HG02759 (cell line): ENCODE results near the gene RXRA.
A peak's percentile ranks its signal among the peaks of the same experiment; 100 is the strongest.

Source experiments
- ATAC-seq: cut with Tn5 transposase; IDR thresholded peaks from one replicate; pipeline ENCODE4 v1.9.1; 2021; ENCODE audit warnings: mild to moderate bottlenecking, moderate library complexity; ENCODE audit not compliant: unreplicated experiment

RXRA gene

DNA sequence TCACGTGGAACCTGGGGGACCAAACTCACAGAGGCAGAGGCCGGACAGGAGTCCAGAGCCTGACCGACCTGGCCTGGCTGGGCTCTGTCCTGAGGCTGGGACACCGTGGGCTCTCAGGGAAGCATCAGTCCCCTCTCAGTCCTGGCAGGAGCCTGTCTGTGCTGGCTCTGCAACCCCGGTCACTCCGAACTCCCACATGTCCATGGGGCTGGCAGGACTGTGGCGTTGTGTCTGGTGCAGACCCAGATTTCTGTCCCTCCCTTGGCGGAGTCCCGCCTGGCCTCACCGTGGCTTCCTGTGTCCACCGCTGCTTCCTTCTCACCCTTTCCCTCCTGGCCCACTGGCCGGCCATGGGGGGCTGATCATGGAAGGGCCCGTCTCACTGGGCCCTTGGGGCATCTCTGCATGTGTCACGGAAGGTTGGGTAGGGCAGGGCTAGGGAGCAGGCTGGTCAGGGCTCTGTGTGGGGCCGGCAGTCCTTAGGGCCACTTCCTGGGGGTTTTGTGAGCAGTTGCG lies 68.8 kb downstream of the RXRA start:
- no peak for ATAC-seq

DNA sequence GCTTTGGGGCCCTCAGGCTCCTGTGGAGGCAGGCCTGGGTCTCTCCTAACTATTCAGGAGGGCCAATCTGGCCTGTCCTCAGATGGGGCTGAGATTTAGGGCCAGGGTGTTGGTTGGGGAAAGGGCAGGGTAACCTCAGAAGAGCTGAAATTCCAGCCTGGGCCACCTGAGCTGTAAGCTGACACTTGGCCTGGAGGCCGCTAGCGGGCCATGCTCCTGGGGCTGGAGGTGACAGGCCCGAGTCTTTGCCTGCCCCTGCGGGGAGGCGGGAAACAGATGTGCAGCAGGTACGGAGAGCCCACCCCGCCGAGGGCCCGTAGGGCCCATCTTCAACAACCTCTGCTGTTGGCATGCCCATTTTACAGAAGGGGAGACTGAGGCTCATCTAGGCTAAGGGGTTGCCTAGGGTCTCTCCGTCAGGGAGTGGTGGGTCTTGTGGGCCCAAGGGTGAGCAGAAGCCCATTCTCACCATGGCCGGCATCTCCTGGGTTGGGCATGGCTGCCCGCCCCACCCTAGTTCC lies 69.5 kb downstream of the RXRA start:
- no peak for ATAC-seq

DNA sequence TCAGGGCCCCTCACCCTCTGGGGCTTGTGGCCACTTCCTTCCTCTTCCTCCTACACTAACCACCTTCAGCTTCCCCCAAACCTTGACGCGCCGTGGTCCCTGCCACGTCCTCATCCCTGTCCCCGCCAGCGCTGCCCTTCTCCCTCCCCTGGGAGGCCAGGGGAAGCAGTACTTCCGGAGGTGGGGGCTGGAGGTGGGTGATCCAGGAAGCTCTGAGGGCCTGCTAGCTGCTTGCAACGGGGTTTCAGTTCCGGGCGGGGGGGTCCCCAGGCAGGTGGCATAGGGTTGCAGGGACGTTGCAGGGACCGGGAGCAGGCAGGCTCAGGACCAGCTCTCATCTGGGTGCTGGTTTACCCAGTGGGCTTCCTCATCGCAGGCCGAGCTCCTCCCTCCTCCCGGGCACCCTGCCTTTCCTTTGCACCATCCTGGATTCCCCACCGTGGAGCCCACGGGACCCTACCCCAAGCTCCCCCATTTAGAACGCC lies 70.0 kb downstream of the RXRA start:
- peak; percentile 36 for ATAC-seq

DNA sequence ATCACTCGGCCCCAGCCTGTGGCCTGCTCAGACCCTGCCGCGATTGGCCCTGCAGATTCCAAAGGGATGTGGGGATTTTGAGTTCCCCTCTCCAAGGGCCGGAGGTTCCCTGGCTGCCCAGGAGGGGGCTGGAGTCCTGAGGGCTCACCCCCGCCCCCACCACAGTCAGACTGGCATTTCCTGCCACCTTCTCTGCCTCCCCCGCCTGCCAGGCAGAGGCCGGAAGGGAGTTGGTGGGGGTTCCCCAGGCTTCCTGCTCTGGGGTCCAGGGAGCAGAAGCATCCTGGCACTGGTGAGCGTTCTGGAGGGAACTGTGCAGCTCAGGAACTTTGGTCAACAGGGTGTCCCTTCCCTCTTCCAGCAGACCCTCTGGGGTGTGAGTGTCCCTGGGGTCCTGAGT lies 70.6 kb downstream of the RXRA start:
- no peak for ATAC-seq

DNA sequence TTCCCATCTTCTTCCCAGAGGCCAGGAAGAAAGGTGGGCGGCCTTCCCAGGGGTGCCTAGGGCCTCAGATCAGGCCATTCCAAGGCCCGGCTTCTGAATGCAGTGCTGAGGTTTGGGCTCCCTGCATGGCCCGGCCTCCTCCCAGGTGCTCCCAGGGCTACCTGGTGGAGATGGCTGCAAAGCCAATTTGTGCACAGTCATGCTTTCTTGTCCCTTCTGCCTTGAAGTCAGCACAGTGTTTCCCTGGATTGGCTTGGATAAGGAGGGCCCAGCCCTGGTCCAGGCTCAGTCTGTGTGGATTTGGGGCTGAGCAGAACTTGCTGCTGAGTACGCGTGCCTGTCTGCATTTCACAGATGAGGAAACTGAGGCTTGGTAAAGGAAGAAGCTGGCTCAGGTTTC lies 72.5 kb downstream of the RXRA start:
- ATAC-seq, result no peak

DNA sequence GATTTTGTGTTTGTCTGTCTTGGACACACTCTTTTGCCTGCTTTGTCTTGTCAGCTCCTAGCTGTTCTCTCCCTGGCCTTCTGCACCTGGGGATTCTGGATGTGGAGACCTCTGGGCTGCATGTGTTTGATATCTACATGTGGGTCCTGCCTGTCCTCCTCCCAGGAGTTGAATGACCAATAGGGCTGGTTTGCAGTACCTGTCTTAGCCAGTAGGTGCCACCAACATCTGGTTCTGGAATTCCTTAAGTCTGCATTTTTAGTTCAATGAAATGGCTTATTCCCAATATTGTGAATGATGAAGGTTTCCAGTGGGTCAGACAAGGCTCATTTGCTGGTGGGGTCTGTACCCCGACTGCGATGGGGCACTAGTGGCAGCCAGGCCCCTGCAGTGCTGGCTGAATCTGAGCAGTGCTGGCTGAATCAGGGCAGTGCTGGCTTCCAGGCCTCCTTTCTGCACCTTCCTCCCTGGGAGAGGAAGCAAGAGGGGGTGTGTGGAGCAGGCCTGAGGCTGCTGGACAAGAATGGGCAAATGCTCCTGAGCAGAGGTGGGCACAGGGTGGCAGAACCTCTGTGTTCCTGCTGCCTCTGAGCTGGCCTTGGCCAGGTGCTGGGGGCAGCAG lies 73.3 kb downstream of the RXRA start:
- no peak for ATAC-seq

DNA sequence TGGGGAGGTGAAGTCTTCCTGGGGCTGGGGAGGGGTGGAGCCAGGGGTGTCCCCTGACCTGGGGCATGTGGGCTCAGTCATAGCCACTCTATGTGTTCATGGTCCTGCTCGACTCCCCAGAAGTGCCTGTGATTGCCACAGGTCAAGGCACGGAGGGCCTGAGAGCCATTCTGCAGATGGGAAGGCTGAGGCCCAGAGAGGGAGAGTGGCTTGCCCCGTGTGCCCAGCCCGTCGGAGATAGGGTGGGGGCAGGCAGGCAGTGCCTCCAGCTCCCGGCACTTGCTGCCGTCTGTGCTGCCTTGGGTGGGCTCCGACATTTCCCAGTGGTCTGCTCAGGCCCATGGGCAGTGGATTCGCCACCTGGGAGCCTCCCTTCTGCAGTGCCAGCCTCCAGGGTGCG lies 74.0 kb downstream of the RXRA start:
- no peak for ATAC-seq

DNA sequence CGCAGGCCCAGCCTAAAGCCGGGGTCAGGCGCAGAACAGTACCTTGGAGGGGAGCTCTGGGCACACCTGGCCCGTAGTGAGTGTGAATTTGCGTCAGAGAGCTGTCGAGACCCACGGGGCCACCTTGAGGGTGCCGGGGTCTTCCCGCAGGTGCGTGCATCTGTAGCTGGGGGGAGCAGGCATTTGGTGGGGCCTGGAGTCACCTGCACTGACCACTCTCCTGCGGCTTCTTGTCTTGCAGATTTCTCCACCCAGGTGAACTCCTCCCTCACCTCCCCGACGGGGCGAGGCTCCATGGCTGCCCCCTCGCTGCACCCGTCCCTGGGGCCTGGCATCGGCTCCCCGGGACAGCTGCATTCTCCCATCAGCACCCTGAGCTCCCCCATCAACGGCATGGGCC lies 75.1 kb downstream of the RXRA start:
- ATAC-seq, result no peak

DNA sequence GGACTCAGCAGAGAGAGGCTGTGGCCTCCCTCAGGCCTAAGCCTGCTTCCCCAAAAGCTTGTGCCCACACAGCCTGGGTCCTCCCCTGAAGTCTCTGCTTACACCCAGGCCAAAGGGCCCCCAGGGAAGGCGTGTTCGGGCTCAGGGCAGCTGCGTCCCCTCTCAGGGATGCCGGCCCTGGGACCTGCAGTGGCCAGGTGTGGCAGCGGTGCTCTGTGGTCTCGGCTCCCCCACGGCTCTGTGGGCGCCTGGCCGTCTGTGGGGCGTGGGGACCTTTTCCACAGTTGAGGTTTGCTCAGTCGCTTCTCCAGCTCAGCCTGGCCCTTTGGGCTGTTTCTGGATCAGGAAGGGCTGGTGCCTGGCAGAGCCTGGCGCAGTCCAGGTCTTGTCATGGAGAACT lies 75.9 kb downstream of the RXRA start:
- no peak for ATAC-seq

DNA sequence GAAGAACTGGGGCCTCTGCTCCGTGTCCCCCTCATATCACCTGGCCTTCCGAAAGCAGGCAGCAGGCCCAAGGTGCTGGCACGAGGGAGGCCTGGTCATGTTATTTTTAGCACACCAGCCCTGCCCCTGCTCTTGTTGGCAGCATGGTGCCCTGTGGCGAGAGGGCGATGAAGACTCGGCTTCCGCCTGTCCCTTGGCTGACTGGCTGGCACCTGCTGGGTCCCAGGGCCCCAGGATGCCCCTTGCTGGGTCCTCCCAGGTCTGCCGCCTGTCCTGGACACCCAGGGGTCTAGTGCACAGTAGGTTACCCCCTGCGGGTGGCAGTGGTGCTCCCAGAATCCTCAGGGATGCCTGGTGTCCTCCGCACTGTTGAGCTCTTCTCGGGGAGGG lies 77.0 kb downstream of the RXRA start:
- no peak for ATAC-seq

DNA sequence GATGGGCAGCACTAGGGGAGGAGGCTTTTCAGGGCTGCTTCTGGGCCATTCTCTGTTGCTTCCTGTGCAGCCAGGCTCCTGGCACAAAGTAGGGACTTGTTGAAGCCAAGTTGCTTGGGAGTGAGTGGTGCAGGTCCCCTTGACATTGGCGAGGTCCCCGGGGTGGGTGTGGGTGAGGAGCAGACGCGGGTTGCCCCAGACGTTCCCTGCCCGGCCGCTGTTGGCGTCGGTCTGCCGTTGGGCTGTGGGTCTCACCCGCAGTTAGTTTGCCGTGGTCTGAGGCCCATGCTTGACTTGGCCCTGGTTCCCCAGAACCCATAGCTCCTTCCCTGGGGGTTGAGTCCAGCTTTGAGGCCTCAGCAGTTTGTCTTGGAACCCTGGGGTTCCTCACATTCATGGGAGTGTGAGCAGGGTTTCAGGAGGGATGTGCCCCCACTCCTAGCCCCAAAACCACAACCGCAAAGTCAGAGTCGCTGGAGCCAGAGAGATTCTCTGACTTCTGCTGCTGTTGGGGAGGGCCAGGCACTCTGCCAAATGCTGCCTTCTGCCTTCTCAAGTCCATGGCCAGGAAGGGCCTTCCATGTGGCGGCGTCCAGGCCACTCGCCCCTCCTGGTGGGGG lies 77.5 kb downstream of the RXRA start:
- ATAC-seq, result no peak

DNA sequence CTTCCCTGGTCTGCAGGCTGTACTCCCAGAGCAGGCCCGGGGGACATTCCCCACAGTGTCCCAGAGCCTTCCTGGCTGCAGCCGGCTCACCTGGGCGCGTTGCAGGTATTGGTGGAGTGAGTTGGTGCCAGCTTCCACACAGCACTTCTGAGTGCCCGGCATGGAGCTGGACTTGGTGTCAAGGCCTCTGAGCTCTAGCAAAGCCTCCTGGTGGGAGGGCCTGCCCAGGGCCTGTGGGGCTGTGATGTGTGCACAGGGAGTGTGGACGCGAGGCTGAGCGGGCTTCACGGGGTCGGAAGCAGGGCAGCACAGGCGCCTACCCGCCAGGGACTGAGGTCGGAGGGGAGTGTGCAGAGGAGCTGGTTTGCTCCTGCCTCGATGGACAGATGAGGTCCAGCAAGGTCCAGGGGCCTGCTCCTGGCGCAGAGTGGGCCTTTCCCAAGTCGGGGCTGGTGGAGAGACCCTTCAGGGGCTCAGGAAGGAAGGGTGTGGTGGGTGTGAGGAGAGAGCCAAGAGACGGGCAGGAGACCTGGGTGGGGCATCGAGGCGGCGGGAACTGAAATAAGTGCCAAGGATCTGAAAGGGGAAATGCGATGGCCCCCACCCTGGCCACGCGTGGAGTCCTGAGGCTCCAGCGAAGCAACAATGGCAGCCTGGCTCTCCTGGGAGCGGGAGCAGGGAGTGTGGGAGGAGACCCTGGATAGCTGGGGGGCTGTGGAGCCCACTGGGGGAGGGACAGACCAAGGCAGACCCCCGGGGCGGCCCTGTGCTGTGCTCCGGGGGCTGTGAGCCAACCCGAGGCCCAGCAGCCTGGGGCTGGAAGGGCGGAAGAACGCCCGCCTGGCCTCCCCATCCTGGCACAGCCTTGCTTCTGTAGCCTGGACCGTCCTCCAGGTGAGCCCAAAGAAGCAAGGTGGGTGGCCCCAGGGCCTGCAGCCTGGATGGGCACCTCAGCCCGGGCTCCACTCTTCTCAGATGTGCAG lies 78.4 kb downstream of the RXRA start:
- no peak for ATAC-seq

DNA sequence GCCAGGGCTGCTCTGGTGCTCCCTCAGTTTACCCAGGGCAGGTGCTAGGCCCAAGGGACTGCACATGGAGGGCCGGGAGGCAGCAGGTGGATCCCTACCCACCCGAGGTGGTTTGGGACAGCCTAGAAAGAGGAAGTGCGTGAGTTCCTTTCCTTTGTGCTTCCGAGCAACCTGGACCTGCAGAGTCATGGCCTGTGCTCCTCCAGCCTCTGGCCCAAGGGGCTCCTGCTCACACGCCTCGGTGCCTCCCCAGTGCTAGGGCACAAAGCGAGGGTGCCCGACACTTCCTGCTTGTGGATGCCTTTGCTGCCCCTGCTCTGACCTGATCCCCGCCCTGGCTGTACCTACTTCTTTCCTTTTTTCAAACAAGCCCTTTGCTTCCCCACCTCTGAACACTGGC lies 79.3 kb downstream of the RXRA start:
- no peak for ATAC-seq

DNA sequence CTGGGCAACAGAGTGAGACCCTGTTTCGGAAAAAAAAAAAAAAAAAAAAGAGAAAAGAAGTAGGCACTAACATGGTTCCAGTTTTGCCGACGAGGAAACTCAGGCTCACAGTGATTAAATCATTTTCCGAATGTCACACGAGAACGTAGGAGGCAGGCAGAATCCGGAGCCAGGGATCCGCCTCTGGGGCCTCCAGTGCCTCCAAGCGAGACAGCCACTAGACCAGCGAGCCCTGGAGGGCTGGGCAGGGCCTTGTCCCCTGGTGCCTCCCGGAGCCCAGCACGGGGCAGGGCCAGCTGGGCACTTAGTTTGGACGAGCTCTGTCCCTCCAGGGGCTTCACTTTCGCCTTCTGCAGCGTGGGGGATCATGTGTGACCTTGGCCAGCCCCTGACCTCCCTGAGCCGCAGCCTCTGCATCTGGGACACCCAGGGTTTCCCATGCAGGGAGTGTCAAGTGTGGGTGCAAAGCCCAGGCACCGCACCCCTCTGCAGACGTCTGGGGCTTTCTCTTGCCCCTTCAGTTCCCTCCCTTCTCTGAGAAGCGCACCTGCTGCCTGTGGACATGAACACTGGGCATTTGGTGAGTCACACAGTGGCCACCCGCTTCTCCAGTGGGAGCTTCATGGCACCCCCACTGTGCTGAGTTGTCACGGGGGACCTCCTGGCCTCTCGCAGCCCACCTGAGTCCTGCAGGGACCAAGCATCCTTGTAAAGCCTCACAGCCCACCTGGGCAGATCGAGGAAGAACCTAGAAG lies 80.3 kb downstream of the RXRA start:
- ATAC-seq, result no peak

DNA sequence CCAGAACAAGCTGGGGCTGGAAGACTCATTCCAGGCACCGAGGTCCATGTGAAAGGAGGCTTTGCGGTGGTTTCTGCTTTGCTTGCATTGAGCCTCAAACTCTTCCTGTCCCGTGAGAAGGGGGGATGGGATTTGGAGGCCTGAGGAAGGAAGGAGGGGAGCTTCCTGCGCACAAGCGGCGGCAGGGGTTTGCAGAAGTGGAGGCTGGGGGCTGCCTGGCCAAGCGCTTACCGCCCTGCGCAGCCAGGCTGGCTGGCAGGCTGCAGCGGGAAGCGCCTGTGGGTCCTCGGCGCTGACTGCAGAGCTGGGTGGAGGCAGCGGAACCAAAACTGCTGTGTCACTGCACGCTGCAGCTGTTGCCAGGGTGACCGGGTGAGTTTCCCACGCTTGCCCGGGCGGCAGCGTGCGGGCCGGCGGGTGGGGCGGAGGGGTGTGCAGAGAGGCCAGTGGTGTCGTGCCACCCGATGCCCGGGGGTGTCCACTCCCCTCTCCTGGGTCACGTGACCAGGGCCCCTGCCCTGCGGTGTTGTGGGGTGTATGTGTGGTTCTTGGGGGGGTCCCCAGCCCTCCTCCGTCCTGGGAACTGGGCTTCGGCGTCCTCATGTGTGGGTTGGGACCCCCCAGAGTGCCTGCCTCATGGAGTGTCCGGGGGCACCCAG lies 81.0 kb downstream of the RXRA start:
- ATAC-seq, result peak; percentile 76

DNA sequence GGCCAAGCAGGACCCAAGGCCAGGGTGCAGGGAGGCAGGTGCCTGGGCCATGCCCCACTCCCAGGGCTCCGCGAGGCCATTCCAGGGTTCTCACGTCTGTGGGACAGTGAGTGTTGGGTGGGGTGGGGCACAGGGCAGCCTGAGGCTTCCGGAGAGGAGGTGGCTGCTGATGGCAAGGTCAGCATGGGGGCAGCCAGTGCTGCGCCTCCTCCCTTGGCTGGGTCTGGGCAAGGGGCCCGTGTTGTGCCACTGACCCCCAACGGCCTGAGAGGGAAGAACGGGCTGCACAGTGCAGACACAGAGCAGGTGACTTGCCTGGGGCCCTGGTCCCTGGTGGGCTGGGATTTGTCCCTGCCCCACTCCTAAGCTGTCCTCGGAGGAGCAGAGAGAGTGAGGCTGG lies 82.1 kb downstream of the RXRA start:
- no peak for ATAC-seq

DNA sequence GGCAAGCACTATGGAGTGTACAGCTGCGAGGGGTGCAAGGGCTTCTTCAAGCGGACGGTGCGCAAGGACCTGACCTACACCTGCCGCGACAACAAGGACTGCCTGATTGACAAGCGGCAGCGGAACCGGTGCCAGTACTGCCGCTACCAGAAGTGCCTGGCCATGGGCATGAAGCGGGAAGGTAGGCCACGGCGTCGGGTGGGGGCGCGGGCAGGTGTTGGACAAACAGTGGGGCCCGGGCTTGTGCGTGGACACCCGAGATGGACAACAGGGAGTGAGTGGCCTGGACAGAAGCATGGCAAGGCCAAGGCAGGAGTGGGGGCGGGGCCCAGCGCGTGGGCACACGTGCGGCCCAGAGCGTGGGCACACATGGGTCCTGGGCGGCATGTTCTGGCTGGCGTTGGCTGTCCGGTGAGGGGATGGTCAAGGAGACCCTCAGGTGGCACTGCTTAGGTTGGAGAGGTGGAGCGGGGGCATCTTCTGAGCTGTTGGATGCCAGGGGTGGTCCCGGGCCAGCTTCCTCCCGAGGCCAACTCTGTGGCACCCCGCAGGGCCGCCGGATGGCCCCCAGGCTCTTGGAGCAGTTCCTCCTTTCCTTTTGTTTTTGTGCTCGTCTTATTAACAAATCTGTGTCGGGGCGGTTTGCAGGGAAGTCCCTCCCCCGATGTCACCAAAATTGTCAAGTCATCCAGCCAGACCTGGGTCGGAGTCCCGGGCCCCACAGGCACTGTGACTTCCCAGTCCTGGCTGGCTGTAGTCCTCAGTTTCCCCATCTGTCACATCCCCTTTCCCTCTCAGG lies 82.9 kb downstream of the RXRA start:
- ATAC-seq, result no peak

DNA sequence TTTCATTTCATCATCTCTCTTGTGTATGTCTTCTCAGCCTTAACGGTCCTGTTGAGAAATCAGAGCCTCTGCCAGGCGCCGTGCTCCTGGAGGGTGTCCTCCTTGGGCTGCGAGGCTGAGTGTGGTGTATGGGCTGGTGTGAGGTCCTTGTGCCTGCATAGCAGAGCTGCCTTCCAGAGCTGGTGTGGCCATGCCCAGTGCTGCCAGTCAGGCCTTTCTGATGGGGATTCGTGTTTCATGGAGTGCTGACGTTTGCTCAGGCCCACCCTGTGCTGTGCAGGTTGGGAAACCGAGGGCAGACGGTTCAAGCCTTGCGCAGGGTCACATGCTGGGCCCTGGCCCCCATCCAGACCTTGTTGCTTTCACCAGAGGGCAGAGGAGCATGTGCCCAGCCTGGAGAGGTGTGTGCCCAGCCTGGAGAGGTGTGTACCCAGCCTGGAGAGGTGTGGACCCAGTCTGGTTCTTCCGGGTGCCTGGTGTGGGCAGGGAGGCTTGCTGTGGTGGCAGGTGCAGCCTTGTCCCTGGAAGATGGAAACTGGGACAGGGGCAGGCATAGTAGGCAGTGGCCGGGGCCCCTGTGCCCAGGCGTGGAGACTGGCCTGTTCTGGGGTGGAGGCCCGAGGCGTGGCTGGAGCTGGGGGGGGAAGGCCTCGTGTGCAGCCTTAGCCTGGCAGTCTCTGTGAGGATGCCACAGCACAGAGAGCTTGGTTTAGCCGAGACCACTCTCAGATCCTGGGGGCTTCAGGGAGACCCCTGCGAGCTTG lies 84.0 kb downstream of the RXRA start:
- ATAC-seq, result no peak

DNA sequence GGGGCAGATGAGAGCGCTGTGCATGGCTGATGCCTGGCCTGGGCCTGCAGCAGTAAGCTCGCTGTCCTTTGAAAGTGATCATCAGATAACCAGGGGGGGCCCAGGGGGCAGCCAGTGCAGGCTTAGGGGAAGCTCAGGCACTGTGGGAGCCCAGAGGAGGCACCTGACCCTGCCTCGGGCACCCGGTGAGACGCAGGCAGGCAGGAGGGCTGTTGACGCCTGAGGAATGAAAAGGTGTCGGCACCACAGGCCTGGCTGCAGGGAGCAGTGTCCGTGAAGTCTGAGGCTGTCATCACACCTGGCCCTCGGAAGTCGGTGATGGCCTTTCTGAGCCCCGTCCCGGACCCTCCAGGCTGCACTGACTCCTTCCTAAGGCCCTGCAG lies 84.6 kb downstream of the RXRA start:
- no peak for ATAC-seq
